Small intestine (tissue), 7 donors: ENCODE measurements around the gene MFSD12. TPM values are rescaled to one million over a fixed set of nuclear protein-coding genes. Genes with fewer than 3 reads are reported as not detected.

Experiments
- DNase-seq, 2 donors: peaks; one replicate each; pipeline versions ENCODE4 v3.0.0 to v3.0.0-alpha.2; 2013
- FAIRE-seq: peaks from 2 replicates; lab custom pipeline; 2012; peaks lifted over from hg19 to GRCh38; lab: Jason Lieb, UNC
- H3K27ac ChIP-seq, 3 donors: one replicate each; pipeline ENCODE4 v1.5.1; 2013; ENCODE audit warnings: low read length in 2 of 3, mild to moderate bottlenecking in 2 of 3, control low read depth in 1 of 3, inconsistent platforms in 1 of 3, low read depth in 1 of 3, moderate library complexity in 1 of 3
- H3K27me3 ChIP-seq, 3 donors: one replicate each; pipeline ENCODE4 v1.6.1; 2013; ENCODE audit warnings: low read length in 3 of 3, inconsistent platforms in 1 of 3; ENCODE audit not compliant: control insufficient read depth in 3 of 3, insufficient read depth in 3 of 3
- H3K36me3 ChIP-seq, 3 donors: one replicate each; pipeline ENCODE4 v1.6.1; 2013; ENCODE audit warnings: low read length in 3 of 3, inconsistent platforms in 1 of 3, low read depth in 1 of 3, mild to moderate bottlenecking in 1 of 3, moderate library complexity in 1 of 3; ENCODE audit not compliant: control insufficient read depth in 3 of 3, insufficient read depth in 2 of 3
- H3K4me1 ChIP-seq, 3 donors: one replicate each; pipeline ENCODE4 v1.6.1; 2013; ENCODE audit warnings: low read length in 2 of 3, inconsistent platforms in 1 of 3, low read depth in 1 of 3, mild to moderate bottlenecking in 1 of 3, moderate library complexity in 1 of 3; ENCODE audit not compliant: control insufficient read depth in 3 of 3, insufficient read depth in 2 of 3
- H3K4me3 ChIP-seq, 3 donors: one replicate each; pipeline ENCODE4 v1.5.1; 2013; ENCODE audit warnings: low read length in 3 of 3, control low read depth in 1 of 3, inconsistent platforms in 1 of 3, low read depth in 1 of 3, mild to moderate bottlenecking in 1 of 3, moderate library complexity in 1 of 3
- H3K9me3 ChIP-seq, 2 donors: one replicate each; pipeline ENCODE4 v1.6.1; 2013; ENCODE audit warnings: low read depth in 1 of 2, low read length in 1 of 2; ENCODE audit not compliant: control insufficient read depth in 2 of 2, insufficient read depth in 1 of 2
- WGBS, 3 donors: extraction: QIAGEN DNeasy Blood & Tissue Kit; methylation state at CpG; one replicate each; pipeline ENCODE4 v1.1.7; 2013; 5-methylcytosine and 5-hydroxymethylcytosine counted together
- polyA plus RNA-seq, 4 donors: library from polyadenylated mRNA; stranded (reverse) in 3 of 4; unstranded in 1 of 4; fragments of 200-250 nt in 3 of 4; fragments of 120-200 nt in 1 of 4; gene quantifications; one replicate each; pipeline versions ENCODE4 v1.2.1 to v1.2.3, GENCODE V29; 2013
- donor health status: healthy with polysubstance abuse.
- donor health status: control.
- donor health status: control.
- donor health status: Bipolar disorder and iron deficiency.
- donor health status: healthy.

Gene MFSD12
- polyA plus RNA-seq, 4 donors, result 10.3 to 52.4 (median 22.0) TPM

DNA sequence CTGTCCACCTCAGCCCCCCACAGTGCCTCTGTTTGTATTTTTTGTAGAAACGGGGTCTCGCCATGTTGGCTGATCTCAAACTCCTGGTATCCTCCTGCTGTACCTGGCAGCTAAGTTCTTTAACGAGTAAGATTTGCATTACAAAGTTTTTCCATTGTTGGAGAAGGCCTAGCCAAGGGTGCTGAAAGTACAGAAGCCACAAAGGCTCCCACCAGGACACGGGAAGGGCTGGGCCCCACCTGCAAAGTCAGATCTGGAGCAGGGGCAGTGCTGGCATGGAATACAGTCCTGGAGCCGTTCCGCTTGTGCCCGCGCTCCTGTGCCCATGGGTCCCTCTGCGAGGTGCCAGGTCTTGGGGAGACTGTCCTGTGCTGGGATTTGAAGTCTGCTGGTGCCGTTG is 39.1 kb downstream of the MFSD12 start:
- Histone ChIP-seq H3K36me3 (peaks cover under 1 to 79% (median 4%) of the 10 kb centered on the region in 3 donors), H3K9me3 (no peaks in the 10 kb centered on the region), H3K4me1 (peaks cover 0 to 12% (median 0%) of the 10 kb centered on the region in 3 donors), H3K27ac (no peak overlapping the region), H3K27me3 (no peaks in the 10 kb centered on the region), H3K4me3 (no peak overlapping the region)
- DNase-seq (no peak), FAIRE-seq (no peak)
- 85 to 88% (median 87%) methylated on average over 10 of the region's 10 CpGs for WGBS, 3 donors

- Histone ChIP-seq H3K27ac (no peak overlapping the region), H3K4me3 (no peak overlapping the region), H3K27me3 (no peaks in the 10 kb centered on the region), H3K36me3 (peaks cover 0 to 78% (median 2%) of the 10 kb centered on the region in 3 donors), H3K9me3 (no peaks in the 10 kb centered on the region), H3K4me1 (peaks cover 0 to 12% (median 0%) of the 10 kb centered on the region in 3 donors)
- WGBS, 3 donors, result 77 to 89% (median 82%) methylated on average over 2 of the region's 2 CpGs
- FAIRE-seq (no peak), DNase-seq (no peak)
Measured at GRCh38 chr19:3517638-3518037, 39.7 kb downstream of the MFSD12 start.

GRCh38 chr19:3516675-3517207 is 40.6 kb downstream of the MFSD12 start:
- Histone ChIP-seq H3K36me3 (peaks cover 0 to 78% (median 2%) of the 10 kb centered on the region in 3 donors), H3K4me3 (no peak overlapping the region), H3K9me3 (no peaks in the 10 kb centered on the region), H3K27ac (no peak overlapping the region), H3K4me1 (peaks cover 0 to 12% (median 0%) of the 10 kb centered on the region in 3 donors), H3K27me3 (no peaks in the 10 kb centered on the region)
- FAIRE-seq (no peak), DNase-seq (peak in 1 of 2 donors; percentile 72)
- 30 to 55% (median 36%) methylated on average over 15 of the region's 15 CpGs for WGBS, 3 donors

DNA sequence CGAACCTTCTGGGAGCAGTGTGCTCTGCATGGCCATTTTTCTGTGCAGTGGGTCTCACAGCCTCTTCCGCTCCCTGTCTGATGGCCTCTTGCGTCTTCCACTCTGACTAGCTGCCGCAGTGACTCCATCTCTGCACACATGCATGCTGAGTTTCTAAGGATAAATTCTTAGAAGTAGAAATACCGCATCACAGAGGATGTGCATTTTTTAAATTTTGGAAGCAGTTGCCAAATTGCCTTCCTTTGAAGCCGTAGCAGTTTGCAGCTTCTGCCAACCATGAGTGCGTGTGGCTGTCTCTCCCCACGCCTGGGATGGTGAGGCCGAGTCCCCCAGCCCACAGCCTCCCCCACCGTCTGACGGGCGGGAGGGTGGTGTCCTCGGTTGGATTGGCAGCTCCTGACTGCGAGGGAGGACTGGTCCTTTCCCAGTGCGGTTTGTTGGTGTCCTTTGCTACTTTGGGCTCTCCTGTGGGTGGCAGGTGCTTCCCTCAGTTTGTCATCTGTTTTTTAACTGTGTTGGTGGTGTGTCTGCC is 41.4 kb downstream of the MFSD12 start:
- H3K27ac ChIP-seq, result no peak overlapping the region
- FAIRE-seq (no peak), DNase-seq (no peak)
- H3K36me3 ChIP-seq, result peaks cover 0 to 85% (median 2%) of the 10 kb centered on the region in 3 donors
- H3K4me3 ChIP-seq, result no peak overlapping the region
- 75 to 81% (median 78%) methylated on average over 15 of the region's 15 CpGs for WGBS, 3 donors
- H3K9me3 ChIP-seq, result no peaks in the 10 kb centered on the region
- no peaks in the 10 kb centered on the region for H3K27me3 ChIP-seq
- H3K4me1 ChIP-seq, result peaks cover 0 to 12% (median 0%) of the 10 kb centered on the region in 3 donors

GRCh38 chr19:3514930-3515329 is 42.5 kb downstream of the MFSD12 start:
- Histone ChIP-seq H3K4me1 (peaks cover 0 to 4% (median 0%) of the 10 kb centered on the region in 3 donors), H3K9me3 (no peaks in the 10 kb centered on the region), H3K27me3 (no peaks in the 10 kb centered on the region), H3K27ac (no peak overlapping the region), H3K4me3 (no peak overlapping the region), H3K36me3 (peaks cover 0 to 87% (median 2%) of the 10 kb centered on the region in 3 donors)
- FAIRE-seq (no peak), DNase-seq (no peak)
- 89% methylated on average over 10 to 12 of the region's 12 CpGs for WGBS, 3 donors

GRCh38 chr19:3513229-3514140 is 43.9 kb downstream of the MFSD12 start:
- no peak overlapping the region for H3K4me3 ChIP-seq
- FAIRE-seq (no peak), DNase-seq (peak in 1 of 2 donors; percentile 48)
- H3K27ac ChIP-seq, result no peak overlapping the region
- H3K4me1 ChIP-seq, result peaks cover 0 to 6% (median 4%) of the 10 kb centered on the region in 3 donors
- H3K9me3 ChIP-seq, result no peaks in the 10 kb centered on the region
- WGBS, 3 donors, result 69 to 81% (median 77%) methylated on average over 23 of the region's 23 CpGs
- no peaks in the 10 kb centered on the region for H3K27me3 ChIP-seq
- peaks cover 2 to 87% (median 2%) of the 10 kb centered on the region in 3 donors for H3K36me3 ChIP-seq

- no peak for FAIRE-seq
- H3K27ac ChIP-seq, result no peak overlapping the region
- H3K36me3 ChIP-seq, result peaks cover 2 to 85% (median 2%) of the 10 kb centered on the region in 3 donors
- no peaks in the 10 kb centered on the region for H3K9me3 ChIP-seq
- no peak overlapping the region for H3K4me3 ChIP-seq
- DNase-seq, result no peak
- H3K27me3 ChIP-seq, result no peaks in the 10 kb centered on the region
- 86 to 89% (median 89%) methylated on average over 17 of the region's 17 CpGs for WGBS, 3 donors
- H3K4me1 ChIP-seq, result peaks cover 0 to 11% (median 4%) of the 10 kb centered on the region in 3 donors
Measured at GRCh38 chr19:3512562-3513228, 44.7 kb downstream of the MFSD12 start.
